GM18867 (cell line): Measurements from ENCODE around the gene PACSIN3.
A peak's percentile ranks its signal among the peaks of the same experiment; 100 is the strongest.

Experiments
- ATAC-seq: cut with Tn5 transposase; IDR thresholded peaks from one replicate; pipeline ENCODE4 v1.9.1; 2021; ENCODE audit warnings: mild to moderate bottlenecking, moderate library complexity; ENCODE audit not compliant: unreplicated experiment

PACSIN3 gene

DNA sequence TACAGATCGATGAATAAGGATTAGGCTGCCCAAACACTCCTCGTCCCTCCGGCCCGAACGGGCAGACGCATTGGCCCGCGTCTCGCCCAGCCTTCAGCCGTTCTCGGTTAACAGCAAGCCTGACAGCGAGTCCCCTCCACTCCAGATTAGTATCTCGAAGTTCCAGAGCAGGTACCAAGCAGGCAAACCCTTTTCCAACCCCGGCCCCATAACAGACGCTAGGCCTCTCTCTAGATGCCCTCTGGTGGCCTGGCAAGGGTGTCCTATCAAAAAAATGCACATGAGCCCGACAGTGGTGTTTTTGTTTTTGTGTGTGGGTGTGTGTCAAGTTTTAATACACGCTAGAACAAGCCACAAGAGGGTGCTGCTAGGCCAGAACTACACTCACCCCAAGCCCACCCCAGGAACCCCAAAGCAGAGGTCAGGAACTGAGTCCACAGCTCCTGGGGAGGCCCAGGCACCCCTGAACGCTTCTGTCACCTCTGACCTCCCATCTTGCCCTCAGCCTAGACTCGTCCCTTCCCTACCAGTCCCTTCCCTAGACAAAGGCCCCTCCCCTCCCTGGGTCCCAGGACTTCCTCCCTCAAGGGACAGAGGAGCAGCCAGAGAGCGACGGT lies 8.9 kb downstream of the PACSIN3 start:
- ATAC-seq = peak; percentile 41

- ATAC-seq = peak; percentile 86
These were observed 9.7 kb downstream of the PACSIN3 start, which contains the start of gene ARFGAP2 for GRCh38 chr11:47176328-47177228. Gene ARFGAP2, minus strand, starts transcription at chr11:47176879. Its CDS starts 26 bp downstream, at chr11:47176853.

DNA sequence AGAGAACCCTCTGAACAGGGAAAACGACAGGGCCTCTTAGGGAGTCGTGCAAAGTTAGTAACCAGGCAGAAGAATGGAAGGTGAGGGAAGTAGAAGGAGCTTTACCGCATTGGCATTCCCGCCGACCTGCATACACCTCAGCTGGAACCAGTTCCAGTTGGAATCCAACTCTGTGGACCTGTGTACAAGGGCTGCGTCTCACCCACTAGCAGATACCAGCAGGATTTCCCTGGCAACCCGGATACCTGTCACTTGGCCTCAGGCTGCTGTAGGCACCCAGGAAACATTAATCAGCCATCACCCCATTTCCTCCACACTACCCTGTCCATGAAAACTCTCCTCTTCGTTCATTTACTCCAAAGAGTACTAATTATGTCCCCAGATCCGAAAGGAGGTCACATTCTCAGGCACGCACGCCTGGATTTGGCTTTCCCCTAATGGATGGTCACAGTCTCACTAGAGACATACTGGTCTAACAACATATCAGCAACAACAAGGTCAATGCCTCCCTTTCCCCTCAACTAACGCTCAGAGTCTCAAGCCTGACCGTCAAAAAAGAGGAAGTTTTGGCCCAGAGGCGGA lies 10.4 kb downstream of the PACSIN3 start:
- no peak for ATAC-seq

DNA sequence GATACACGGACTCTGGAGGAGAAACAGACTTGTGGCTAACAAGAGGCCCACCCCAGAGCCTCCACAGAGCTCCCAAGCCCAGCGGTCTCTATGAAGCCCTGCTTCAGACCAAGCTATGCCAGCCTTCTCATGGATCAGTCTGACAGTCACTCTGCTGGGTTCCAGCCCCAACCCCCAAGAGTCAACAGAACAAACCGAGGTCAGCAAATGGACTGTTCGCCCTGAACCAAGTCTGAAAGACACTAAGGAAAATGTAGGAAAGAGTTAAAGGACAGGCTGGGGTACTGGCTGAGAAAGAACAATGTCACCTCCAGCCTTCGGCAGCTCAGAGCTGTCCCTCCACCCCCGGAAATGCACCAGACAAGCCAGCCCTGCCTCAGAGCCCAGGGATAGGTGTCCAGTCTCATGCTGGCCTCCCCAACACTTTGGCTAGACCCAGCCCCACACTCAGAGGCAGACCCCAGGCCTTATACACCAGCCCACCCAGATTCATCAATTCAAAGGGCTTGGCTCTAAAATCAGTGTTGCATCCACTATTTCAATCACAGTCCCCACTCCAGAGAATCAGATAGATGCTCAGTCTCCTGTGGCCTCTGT lies 13.4 kb downstream of the PACSIN3 start:
- no peak for ATAC-seq

DNA sequence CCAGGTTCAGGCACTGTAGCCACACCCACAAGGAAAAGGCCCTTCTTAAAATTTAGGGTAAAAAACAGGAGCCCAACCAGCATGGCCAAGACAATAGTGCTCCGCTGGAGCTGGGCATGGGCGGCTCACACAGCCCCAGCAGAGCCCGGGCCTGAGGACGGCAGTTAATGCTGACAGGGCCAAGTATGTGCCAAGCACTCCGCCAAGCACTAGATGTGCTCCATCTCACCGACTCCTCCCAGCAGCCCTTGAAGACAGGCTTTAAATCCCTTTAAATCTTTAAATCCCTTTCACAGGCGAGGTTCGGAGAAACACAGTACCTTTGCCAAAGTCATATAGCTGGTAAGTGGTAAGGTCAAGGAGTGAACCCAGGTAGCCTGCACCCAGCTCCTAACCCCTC lies 14.4 kb downstream of the PACSIN3 start:
- ATAC-seq = no peak

DNA sequence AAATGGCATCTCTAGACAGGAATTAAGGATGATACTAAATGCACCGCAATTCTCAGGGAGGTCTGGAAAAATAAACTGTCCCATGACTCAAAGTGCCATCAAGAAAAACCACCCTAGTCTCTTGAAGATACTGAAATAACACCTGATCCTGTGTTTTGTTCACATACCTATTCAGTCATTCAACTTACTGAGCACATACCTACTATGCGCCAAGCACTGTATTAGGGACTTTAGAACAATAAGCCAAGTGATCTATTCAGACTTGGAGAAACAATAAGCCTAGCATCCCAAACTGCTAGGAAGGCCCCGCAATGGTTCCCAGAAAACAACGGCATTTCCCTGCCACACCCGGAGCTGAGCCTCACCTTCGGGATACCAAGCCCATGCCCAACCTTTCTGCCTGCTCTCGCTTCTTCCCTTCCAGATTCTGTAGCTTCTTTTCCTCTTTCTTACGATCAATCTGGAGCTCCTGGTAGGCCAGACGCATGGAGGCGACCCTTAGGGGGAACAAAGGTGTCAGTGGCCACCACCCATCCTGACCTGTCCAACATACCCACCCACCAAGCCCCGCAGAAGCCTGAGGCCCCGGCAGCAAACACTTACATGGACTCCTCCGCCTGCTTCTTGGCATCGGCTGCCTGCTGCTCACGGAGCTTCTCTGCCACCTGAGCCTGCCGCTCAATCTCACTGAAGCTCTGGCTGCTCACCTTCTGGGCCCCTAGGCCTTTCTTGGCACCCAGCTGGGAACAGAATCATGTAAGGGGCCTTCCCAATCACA lies 15.0 kb downstream of the PACSIN3 start:
- no peak for ATAC-seq

DNA sequence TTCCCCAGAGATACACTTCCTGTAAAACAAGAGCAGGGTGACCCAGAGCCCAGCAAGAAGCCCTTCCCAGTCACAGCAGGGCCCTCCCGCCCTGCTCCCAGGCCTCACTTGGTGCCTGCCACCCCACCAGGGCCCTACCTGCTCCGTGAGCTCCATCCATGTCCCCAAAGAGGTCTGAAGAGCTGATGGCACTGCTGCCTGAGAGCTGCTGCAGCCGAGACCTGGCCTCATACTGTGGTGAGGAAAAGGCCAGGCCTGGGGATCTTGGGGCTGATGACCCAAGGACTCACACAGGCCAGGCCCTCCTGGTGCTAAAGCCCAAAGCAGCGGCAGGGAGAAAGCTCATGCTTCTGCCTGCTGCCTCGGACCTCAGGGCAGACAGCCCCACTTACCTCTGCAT lies 19.9 kb downstream of the PACSIN3 start:
- no peak for ATAC-seq

DNA sequence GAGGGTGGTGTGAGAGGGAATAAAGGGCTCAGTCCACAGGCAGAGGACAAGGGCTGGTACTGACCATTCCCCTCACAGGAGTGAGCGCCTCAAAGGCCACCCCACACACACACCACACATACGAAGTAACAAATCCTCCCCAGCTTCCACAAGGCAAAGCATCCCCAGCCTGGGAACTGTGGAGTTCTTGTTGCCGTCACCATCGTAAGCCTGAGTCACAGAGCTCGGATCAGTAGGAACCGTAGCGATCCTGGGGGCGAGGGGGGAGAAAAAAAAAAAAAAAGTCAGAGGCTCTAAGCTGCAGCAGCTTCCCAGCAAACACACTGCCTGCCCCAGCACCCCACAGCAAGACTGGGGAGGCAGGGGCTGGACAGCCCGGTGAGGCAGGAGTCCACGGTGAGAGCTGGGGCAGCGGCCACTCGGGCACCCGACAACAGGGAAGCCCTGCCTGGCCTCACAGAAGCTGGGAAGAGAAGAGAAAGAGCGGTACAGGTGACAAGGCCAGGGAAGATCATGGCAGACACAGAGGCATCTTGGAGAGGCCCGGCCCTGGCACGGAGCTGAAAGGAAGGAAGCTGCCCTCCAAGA lies 20.9 kb downstream of the PACSIN3 start:
- no peak for ATAC-seq

GRCh38 chr11:47164321-47164720 lies 21.9 kb downstream of the PACSIN3 start:
- ATAC-seq = no peak

- no peak for ATAC-seq
These were observed 22.3 kb downstream of the PACSIN3 start for GRCh38 chr11:47163898-47164297.

DNA sequence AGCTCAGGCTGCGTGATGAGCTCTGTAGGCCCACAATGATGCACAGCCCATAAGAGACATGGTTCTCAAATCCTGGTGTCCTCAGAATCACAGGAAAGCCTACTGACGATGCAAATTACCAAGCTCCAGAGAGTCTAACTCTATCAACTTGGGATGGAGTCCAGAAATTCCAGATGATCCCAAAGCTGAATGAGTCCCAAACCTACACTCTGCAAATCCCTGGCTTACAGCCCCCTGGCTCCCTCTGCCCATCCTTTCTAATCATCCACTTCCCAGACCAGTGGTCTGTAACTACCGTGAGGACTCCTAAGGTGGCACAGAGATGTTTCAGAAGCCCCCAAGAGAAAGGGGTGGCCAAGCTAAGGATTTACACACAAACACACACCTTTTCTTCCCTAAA lies 23.0 kb downstream of the PACSIN3 start:
- no peak for ATAC-seq

GRCh38 chr11:47162426-47162825 lies 23.8 kb downstream of the PACSIN3 start:
- ATAC-seq = no peak

DNA sequence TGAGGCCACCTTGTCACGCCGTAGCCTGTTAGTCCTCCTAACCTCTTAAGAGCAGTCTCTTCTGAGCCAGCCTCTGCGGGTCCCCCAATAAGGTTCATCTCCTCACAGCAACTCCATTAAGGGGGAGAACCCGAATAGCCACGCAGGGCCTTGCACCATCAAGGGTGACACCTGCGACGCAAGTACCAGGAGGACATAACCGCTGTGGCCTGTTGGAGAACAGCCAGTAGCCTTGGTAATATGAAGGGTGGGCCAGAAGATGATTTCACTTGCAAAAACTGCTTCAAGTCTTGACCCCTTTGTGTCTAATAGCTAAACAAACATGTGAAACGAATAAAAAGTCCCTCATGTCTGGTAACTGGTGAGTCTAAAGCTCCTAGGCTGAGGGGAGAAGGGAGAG lies 24.3 kb downstream of the PACSIN3 start:
- ATAC-seq = no peak

DNA sequence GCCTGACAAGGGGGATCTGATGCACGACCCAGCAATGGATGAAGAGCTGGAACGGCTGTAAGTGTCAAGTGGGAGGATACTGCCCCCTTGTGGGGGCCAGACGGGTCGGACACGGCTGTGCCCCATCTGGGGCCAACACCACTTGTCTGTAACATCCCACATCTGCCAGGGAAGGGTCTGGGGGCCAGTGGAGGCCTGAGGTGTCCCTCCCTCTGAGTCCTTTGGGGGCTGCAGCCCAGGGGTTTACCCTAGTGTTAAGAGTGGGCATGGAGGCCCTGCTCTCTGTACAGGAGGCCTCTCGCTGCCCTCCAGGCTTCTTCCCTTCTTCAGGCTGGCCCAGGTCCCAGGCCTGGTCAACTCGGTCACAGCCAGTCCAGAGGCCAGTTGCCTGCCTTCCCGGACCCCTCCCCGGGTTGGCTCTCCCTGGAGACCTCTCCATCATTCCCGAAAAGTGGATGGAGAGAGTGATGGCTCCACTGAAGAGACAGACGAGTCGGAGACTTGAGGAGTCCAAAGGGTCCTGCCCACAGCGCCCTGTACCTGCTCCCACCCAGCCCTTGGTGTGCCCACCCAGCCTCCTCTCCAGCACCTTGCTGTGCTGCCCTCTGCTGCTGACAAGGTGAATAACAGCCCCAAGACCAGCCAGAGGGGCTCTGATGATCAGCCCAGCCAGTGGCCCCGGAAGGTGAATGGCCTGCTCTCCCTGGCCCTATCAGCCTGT lies 24.9 kb downstream of the PACSIN3 start:
- peak; percentile 52 for ATAC-seq

DNA sequence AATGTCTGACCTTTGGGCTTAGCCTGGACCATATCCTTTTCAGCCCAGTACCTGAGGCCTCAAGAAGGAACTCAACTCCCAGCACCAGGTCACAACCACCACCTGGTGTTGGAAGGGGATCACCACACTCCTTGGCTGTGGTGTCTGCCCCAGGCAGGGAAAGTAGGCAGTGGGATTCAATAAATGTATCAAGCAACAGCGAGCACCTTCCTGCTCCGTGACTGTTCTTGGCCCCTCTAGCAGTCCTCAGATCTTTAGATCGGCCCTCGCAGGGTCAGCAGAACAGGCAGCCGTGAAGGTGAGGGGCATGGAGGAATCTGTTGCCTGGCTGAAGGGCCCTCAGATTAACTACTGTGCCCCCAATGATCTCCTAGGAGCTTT lies 25.5 kb downstream of the PACSIN3 start:
- ATAC-seq = no peak

DNA sequence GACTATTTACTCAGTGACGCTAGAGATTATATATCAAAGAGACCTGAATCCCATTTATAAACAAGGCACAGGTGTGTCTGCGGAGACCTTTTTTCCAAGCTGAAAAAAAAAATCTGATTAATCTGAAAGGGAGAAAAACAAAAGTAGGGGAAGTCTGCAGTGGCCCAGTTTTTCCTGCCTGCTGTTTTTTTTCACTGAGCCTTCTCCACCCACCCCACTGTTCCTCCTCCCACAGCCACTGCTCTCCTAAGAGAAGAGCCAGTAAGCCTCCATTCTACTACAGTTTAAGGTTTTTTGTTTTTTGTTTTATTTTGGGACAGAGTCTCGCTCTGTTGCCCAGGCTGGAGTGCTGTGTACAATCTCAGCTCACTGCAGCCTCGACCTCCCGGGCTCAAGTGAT lies 28.0 kb downstream of the PACSIN3 start:
- no peak for ATAC-seq

DNA sequence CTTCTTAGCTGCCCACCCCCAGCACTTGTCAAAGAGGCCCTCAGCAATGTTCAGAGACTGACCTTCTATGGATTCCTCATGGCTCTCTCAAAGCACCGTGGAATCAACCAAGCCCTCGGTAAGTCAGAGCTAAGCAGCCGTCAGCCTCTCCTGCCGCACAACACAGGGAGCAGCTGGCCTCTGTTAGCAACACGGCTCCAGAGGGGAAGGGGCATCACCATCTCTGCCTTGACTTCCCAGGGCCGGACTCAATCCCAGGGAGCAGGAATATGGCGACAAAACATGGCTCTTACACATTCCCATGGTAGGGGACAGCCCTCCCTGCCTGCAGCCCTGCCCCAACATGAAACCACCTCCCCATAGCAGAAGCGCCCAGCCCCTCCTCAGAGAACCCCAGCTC lies 28.4 kb downstream of the PACSIN3 start:
- ATAC-seq = no peak

- no peak for ATAC-seq
These were observed 29.3 kb downstream of the PACSIN3 start for GRCh38 chr11:47156951-47157350.

GRCh38 chr11:47156333-47156732 lies 29.9 kb downstream of the PACSIN3 start:
- ATAC-seq = no peak

DNA sequence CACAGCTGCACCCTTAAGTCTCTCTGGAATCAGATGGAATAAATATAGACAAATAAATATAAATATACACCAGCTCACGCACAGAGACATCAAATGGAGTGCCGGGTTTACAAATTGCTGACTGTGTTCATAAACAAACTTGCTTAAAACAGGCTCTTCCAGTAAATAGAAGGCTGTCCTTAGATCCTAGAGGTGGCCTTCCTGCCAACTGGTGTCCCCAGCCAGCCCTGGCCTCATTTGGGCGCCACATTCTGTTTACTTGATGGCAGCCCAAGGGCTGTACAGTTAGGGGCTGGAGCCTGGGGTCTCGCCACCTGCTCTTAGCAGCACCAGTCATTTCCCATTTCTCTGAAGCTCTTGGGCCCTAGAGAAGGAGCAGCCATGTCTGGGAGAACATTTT lies 30.4 kb downstream of the PACSIN3 start:
- ATAC-seq = no peak
